ENCODE results near the gene KLHL35. TPM values are rescaled to one million over a fixed set of nuclear protein-coding genes. Genes with fewer than 3 reads are reported as not detected.
A peak's percentile ranks its signal among the peaks of the same experiment; 100 is the strongest.

KLHL35 gene
- total and polyA plus RNA-seq, 2 experiments from 2014 or later, result 5.7 to 13.0 TPM

- Histone ChIP-seq H3K36me3 (ENCODE audit: low read depth) (no peaks in the 10 kb centered on the region), H3K9me3 (ENCODE audit: low read depth) (no peaks in the 10 kb centered on the region), H3K27ac (no peak overlapping the region), H3K4me1 (ENCODE audit: insufficient read depth) (peaks cover 2% of the 10 kb centered on the region; the same call in 1 of the 2 replicates), H3K9ac (no peak overlapping the region), H3K27me3 (replicated peaks; ENCODE audit: insufficient read depth) (no peaks in the 10 kb centered on the region), H3F3A (ENCODE audit: insufficient read depth) (no peaks in the 10 kb centered on the region), H3K9me2 (ENCODE audit: insufficient read depth) (no peaks in the 10 kb centered on the region), H3K4me3 (no peak overlapping the region), H2AFZ (no peak overlapping the region), H3K79me2 (ENCODE audit: insufficient read depth) (no peaks in the 10 kb centered on the region), H4K20me1 (ENCODE audit: insufficient read depth) (no peaks in the 10 kb centered on the region), H3K4me2 (ENCODE audit: unreplicated experiment) (no peak overlapping the region)
- TF ChIP-seq EZH2phosphoT487 (IDR thresholded peaks at IDR 0.05; ENCODE audit: insufficient read depth, low read depth) (no peak), EZH2 (IDR thresholded peaks at IDR 0.05; ENCODE audit: insufficient read depth, poor library complexity, severe bottlenecking) (no peak)
- in situ Hi-C loops (cut with MboI), result no loop called here
- 86 to 90% methylated on average over 8 of the region's 8 CpGs for WGBS, 2 experiments (ENCODE audit: low coverage in 1 of 2, low lambda C conversion rate in 2 of 2, missing lambda C conversion rate in 2 of 2)
- DNase-seq, result no peak
Measured at GRCh38 chr11:75467311-75467710, 34.3 kb upstream of the KLHL35 start.

DNA sequence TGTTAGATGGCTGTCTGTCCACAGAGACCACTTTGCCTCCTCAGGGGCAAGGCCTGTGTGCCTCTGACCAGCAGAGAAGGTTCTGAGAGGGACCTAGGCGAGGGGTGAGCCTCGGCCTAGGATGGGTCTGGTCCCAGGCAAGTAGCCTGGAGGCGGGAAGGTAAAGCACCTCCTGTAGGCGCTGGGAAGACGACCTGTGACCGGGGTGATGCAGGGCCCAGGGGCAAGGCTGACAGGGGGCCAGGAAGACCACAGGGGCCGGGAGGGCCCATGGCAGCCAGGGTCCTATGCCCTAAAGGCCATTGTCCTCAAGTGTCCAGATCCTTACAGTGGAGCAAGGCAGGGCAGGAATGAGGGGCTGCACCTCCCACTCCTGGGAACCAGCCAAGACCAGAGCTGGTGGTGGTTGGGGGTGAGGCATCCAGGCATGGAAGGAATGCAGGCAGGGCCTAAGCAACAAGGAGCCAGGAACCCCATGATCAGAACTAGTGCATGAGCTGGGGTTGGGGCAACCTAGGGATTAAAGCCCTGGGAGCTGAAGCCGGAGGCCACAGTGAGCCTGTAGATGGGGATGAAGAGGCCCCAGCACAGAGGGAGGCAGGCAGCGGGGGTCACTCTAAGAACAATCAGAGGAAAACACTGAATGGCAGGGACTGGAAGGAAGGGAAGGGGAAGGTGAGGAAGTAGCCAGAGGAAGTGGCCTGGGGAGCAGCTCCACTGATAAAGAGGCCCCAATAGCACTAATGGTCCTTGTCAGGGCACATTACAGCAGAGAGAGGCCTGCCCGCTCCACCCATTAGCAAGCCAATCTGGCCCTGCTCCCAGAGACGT, 32.9 kb upstream of the KLHL35 start:
- Histone ChIP-seq H3K9ac (no peak overlapping the region), H3K4me1 (ENCODE audit: insufficient read depth) (peaks cover 9% of the 10 kb centered on the region), H3K9me3 (ENCODE audit: low read depth) (no peaks in the 10 kb centered on the region), H4K20me1 (ENCODE audit: insufficient read depth) (no peaks in the 10 kb centered on the region), H3F3A (ENCODE audit: insufficient read depth) (no peaks in the 10 kb centered on the region), H3K4me2 (ENCODE audit: unreplicated experiment) (no peak overlapping the region), H3K27me3 (replicated peaks; ENCODE audit: insufficient read depth) (no peaks in the 10 kb centered on the region), H3K9me2 (ENCODE audit: insufficient read depth) (no peaks in the 10 kb centered on the region), H3K79me2 (ENCODE audit: insufficient read depth) (no peaks in the 10 kb centered on the region), H2AFZ (no peak overlapping the region), H3K4me3 (no peak overlapping the region), H3K36me3 (ENCODE audit: low read depth) (no peaks in the 10 kb centered on the region), H3K27ac (no peak overlapping the region)
- peak; percentile 41 for DNase-seq
- WGBS, 2 experiments (ENCODE audit: low coverage in 1 of 2, low lambda C conversion rate in 2 of 2, missing lambda C conversion rate in 2 of 2), result 90 to 92% methylated on average over 11 of the region's 11 CpGs
- no peak for TF ChIP-seq EZH2 (IDR thresholded peaks at IDR 0.05; ENCODE audit: insufficient read depth, poor library complexity, severe bottlenecking)
- TF ChIP-seq EZH2phosphoT487 (IDR thresholded peaks at IDR 0.05; ENCODE audit: insufficient read depth, low read depth), result no peak
- in situ Hi-C loops (cut with MboI), result no loop called here

- no peaks in the 10 kb centered on the region for H4K20me1 ChIP-seq (ENCODE audit: insufficient read depth)
- H3K27ac ChIP-seq, result no peak overlapping the region
- no peaks in the 10 kb centered on the region for H3K27me3 ChIP-seq (replicated peaks; ENCODE audit: insufficient read depth)
- H3K36me3 ChIP-seq (ENCODE audit: low read depth), result no peaks in the 10 kb centered on the region
- no peak for TF ChIP-seq EZH2phosphoT487 (IDR thresholded peaks at IDR 0.05; ENCODE audit: insufficient read depth, low read depth)
- TF ChIP-seq EZH2 (IDR thresholded peaks at IDR 0.05; ENCODE audit: insufficient read depth, poor library complexity, severe bottlenecking), result no peak
- peaks cover 12% of the 10 kb centered on the region for H3K4me1 ChIP-seq (ENCODE audit: insufficient read depth)
- no peaks in the 10 kb centered on the region for H3K9me2 ChIP-seq (ENCODE audit: insufficient read depth)
- H3K9me3 ChIP-seq (ENCODE audit: low read depth), result no peaks in the 10 kb centered on the region
- no peaks in the 10 kb centered on the region for H3K79me2 ChIP-seq (ENCODE audit: insufficient read depth)
- no peak overlapping the region for H2AFZ ChIP-seq
- H3K4me3 ChIP-seq, result no peak overlapping the region
- whole genome bisulfite sequencing, 2 experiments (ENCODE audit: low coverage in 1 of 2, low lambda C conversion rate in 2 of 2, missing lambda C conversion rate in 2 of 2), result 68 to 71% methylated on average over 11 of the region's 11 CpGs
- H3K9ac ChIP-seq, result no peak overlapping the region
- H3F3A ChIP-seq (ENCODE audit: insufficient read depth), result no peaks in the 10 kb centered on the region
- DNase-seq, result no peak
- in situ Hi-C loops (cut with MboI), result no loop called here
- H3K4me2 ChIP-seq (ENCODE audit: unreplicated experiment), result no peak overlapping the region
Measured at GRCh38 chr11:75463106-75463774, 30.2 kb upstream of the KLHL35 start.

- Histone ChIP-seq H3F3A (ENCODE audit: insufficient read depth) (no peaks in the 10 kb centered on the region), H3K79me2 (ENCODE audit: insufficient read depth) (no peaks in the 10 kb centered on the region), H3K9ac (no peak overlapping the region), H3K9me3 (ENCODE audit: low read depth) (no peaks in the 10 kb centered on the region), H3K36me3 (ENCODE audit: low read depth) (no peaks in the 10 kb centered on the region), H3K4me3 (no peak overlapping the region), H3K4me2 (ENCODE audit: unreplicated experiment) (no peak overlapping the region), H4K20me1 (ENCODE audit: insufficient read depth) (no peaks in the 10 kb centered on the region), H3K27ac (no peak overlapping the region), H3K4me1 (ENCODE audit: insufficient read depth) (peaks cover 12% of the 10 kb centered on the region), H3K9me2 (ENCODE audit: insufficient read depth) (no peaks in the 10 kb centered on the region), H2AFZ (no peak overlapping the region), H3K27me3 (replicated peaks; ENCODE audit: insufficient read depth) (no peaks in the 10 kb centered on the region)
- DNase-seq, result no peak
- TF ChIP-seq EZH2 (IDR thresholded peaks at IDR 0.05; ENCODE audit: insufficient read depth, poor library complexity, severe bottlenecking), result no peak
- no peak for TF ChIP-seq EZH2phosphoT487 (IDR thresholded peaks at IDR 0.05; ENCODE audit: insufficient read depth, low read depth)
- in situ Hi-C loops (cut with MboI), result no loop called here
- 78 to 86% methylated on average over 5 of the region's 5 CpGs for WGBS, 2 experiments (ENCODE audit: low coverage in 1 of 2, low lambda C conversion rate in 2 of 2, missing lambda C conversion rate in 2 of 2)
Measured at GRCh38 chr11:75462117-75462653, 29.2 kb upstream of the KLHL35 start.

Data from GM23248 (cell line).